LHCN-M2 (cell line): ENCODE results near the gene PTPRCAP. TPM values are rescaled to one million over a fixed set of nuclear protein-coding genes. Genes with fewer than 3 reads are reported as not detected.
"Not testable (repeated sequence)": the region's sequence is repeated elsewhere in the genome, so short reads cannot be mapped to it uniquely, and the experiment has no call there.

ENCODE experiments used
- DNase-seq: peaks from one replicate; pipeline ENCODE4 v3.0.0-alpha.2; 2012; ENCODE audit warnings: low read depth
- total RNA-seq: library from RNA; depleted of rRNA; stranded (reverse); fragments of >200 nt; gene quantifications from 2 replicates; pipeline ENCODE4 v1.2.3, GENCODE V29; 2014

PTPRCAP gene
- total RNA-seq, 1 experiment from 2014 or later, result 0.75 TPM

DNA sequence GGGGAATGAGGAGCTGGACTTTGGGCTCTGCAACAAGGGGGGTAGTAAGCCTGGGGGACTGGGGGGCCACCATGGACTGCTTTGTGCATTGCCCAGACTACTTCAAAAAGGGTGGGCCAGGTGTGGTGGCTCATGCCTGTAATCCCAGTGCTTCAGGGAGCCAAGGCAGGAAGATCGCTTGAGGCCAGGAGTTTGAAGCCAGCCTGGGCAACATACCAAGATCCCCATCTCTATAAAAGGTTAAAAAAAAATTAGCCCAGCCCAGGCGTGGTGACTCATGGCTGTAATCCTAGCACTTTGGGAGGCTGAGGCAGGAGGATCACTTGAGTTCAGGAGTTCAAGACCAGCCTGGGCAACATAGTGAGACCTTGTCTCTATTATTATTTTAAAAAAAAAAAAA, 28.0 kb upstream of the PTPRCAP start:
- not testable (repeated sequence) for DNase-seq

- no peak for DNase-seq
Measured at GRCh38 chr11:67465189-67465510, 27.7 kb upstream of the PTPRCAP start.

DNA sequence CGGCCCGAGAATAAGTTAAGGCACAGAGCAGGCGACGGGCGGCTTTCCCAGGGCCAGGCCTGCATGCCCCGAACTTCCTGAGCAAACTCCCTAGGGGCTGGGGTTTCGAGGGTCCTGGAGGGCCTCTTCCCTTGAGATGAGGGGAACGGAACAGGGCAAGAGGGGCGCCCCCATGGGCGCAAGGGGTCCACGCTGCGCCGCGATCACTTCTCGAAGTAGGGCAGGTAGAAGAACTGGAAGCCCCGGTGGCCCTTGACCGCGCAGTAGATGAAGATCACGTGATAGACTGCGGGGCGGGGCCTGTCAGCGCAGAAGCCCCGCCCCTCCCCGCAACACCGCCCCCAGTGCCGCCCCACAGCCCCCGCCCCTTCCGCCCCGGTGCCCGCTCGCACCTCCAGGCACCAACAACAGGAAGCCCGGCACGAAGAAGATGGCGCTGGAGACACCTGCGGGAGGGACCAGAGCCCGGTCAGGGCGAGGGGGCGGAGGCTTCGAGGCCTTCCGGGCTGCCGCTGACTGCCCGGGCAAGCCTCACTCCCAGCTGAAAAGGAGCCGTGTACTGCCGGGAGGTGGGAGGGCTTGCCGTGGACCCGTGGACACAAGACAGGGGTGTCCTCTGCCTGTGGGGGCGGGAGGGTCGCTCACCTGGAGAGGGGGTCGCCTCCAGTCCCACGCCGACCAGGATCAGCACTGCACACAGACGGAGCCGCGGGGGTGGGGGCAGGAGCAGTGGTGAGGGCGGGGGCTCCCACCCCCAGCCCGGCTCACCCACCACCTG, 27.1 kb upstream of the PTPRCAP start:
- DNase-seq, result peak; percentile 64

- DNase-seq, result peak; percentile 63
Measured at GRCh38 chr11:67463680-67464410, 26.4 kb upstream of the PTPRCAP start.

DNA sequence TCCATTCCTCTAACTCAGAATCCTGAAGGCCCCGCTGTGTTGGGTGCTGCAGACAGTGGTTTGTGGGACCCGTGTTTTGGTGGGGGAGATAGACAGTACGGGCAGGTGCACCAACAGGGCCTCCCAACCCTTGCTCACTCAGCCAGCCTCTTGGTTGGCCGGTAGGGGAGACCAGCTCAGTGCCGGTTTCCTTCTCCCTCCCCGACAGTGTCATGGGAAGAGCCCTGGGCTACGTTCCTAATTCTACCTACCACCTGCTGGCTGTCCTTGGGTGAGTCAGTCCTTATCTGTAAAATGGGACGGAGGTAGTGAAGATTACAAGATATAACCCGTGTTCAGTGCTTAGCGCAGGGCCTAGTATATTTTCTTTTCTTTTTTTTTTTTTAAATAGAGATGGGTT, 25.7 kb upstream of the PTPRCAP start:
- DNase-seq, result no peak

GRCh38 chr11:67458266-67458665, 20.8 kb upstream of the PTPRCAP start:
- DNase-seq, result no peak

DNA sequence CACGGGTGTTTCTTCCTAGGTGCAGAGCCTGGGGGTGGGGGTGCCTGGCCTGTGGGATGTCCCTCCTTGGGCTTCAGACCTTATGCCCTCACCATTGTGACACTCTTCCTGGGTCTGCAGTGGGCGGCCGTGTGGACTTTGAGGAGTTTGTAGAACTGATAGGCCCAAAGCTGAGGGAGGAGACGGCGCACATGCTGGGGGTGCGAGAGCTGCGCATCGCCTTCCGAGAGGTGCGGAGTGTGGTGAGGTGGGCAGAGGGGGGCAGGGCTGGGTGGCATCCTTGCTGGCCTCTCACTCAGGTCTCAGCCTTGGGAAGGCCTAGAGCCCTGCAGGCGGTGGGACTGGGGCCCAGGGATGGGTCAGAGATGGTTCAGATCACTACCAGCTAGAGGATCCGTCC, 20.0 kb upstream of the PTPRCAP start:
- no peak for DNase-seq

GRCh38 chr11:67456068-67456705, 18.7 kb upstream of the PTPRCAP start:
- no peak for DNase-seq

DNA sequence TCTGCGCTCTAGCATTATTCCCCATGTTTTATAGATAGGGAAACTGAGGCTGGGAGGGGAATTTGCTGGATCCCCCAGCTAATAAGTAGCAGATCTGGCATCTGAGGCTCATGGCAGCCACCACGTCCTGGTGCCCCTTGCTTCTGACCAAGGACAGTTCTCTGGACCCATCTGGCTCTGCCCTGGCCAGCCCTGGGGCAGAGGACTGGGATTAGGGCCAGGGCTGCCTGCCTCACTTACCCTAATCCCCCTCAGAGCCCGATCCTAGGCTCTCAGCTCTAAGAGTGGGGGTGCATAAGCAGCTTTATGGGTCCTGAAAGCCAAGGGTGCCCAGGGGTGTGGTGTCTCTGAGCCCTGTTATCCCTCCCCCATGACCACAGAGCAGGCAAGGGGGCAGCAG, 17.6 kb upstream of the PTPRCAP start, which contains the start of gene CABP4:
CABP4 (plus strand) TSS at position 301 of the 400 bp plus-strand sequence; CDS start at position 371, 70 bp downstream.
- no peak for DNase-seq

GRCh38 chr11:67453816-67454732, 16.6 kb upstream of the PTPRCAP start:
- DNase-seq, result no peak

DNA sequence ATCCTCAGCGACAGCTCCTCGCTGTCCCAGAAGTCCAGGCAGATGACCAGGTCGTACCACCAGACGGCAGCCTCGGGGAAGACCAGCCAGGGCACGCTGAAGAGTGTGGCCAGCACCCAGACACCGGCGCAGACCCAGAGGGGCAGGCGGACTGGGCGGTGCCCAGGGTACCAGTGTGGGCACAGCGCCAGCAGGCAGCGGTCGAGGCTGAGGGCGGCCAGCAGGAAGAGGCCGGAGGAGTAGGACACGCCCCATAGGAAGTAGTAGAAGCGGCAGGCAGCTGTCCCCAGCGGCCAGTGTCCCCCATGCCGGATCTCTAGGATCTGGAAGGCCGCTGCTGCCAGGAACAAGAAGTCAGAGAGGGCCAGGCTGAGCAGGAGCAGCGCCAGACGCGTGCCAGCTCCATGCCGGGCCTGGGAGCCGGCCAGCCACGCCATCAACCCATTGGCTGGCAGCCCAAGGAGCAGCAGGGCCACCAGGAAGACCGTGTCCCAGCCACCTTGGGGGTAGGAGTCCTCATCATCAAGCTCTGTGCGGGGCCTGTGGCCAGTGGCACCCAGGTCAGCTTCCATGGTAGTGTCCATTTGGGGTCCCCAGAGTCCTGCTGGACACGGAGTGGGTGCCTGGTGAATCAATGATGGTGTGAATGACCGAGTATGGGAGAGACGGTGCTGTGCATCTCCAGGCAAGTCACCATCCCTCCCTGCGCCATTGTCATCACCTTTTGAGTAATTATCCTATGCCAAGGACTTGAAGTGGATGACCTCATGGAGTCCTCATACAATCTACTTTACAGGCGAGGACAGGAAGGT, 14.9 kb upstream of the PTPRCAP start, which contains the start of gene GPR152:
GPR152 (minus strand) TSS at position 589 of the 812 bp plus-strand sequence; CDS start at position 584, 5 bp downstream.
- DNase-seq, result peak; percentile 38

- DNase-seq, result no peak
Measured at GRCh38 chr11:67451658-67451976, 14.1 kb upstream of the PTPRCAP start.

GRCh38 chr11:67450796-67451657, 13.5 kb upstream of the PTPRCAP start:
- DNase-seq, result no peak

GRCh38 chr11:67449116-67449844, 11.8 kb upstream of the PTPRCAP start:
- DNase-seq, result no peak

- no peak for DNase-seq
Measured at GRCh38 chr11:67448220-67448609, 10.7 kb upstream of the PTPRCAP start.

DNA sequence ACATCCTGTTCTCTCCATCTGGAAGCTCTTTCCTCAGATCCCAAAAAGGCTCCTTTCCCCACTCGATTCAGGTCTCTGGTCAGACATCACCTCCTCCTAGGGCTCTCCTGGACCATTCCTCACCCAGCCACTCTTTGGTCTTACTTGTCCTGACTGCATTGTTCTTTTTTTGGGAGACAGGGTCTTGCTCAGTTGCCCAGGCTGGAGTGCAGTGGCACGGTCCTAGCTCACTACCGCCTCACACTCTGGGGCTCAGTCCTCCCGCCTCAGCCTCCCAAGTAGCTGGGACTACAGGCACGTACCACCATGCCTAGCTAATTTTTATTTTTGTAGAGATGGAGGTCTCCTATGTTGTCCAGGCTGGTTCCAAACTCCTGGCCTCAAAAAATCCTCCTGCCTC, 8.0 kb upstream of the PTPRCAP start:
- no peak for DNase-seq

DNA sequence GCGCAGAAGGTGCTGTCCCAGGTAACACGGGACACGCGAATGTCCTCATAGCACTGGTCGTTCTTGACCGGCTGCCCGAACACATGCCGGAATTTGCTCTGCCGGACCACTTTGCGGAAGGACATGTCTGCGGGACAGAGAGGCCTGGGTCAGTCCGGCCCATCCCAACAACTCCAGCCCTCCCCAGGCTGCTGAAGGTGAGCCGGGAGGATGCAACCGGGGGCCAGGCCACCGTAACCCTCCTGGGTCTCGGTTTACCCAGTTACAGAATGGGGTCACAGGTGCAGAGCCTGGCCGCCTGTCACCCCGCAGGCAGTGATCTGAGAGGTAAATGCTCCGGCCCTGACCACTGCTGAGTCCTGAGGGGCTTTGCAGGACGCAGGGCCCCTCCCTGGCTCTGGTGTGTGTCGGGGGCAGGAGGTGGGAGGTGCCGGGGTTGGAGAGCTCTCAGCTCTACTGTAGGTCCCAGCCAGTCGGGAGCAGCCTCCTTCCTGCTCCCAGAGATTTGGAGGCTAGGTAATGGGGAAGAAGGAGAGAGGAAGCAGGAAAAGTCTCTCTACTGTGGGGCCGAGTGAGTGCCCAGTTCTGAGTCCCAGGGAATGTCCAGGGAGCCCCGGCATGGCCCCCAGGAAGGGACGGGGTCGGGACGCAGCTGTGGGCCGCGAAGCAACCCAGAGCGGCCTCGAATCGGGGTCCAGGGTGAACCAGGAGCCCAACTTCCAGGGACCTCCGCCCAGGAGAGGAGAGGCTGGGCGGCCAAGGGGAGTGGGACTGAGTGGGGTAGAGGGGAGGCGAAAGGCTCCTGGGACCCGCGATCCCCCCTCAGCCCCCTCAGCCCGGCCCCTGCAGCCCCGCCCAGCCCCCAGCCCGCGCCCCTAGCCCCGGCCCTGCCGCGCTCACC, 5.3 kb upstream of the PTPRCAP start:
- no peak for DNase-seq
